H1 (cell line): ENCODE measurements around the gene PORCN. TPM values are rescaled to one million over a fixed set of nuclear protein-coding genes. Genes with fewer than 3 reads are reported as not detected.

ENCODE experiments used
- CTCF ChIP-seq, 3 experiments: IDR thresholded peaks; 1 replicate in 2 of 3; 2 replicates in 1 of 3; pipeline versions ENCODE4 v1.5.1 to v1.6.1; 2011; ENCODE audit warnings: low read length in 3 of 3, mild to moderate bottlenecking in 3 of 3, inconsistent platforms in 2 of 3, low read depth in 1 of 3, moderate library complexity in 1 of 3; ENCODE audit not compliant: insufficient read depth in 1 of 3; ENCODE audit errors: control extremely low read depth in 1 of 3
- polyA plus RNA-seq, 7 experiments: library from polyadenylated mRNA; depleted of rRNA in 3 of 7; stranded (reverse) in 5 of 7; unstranded in 2 of 7; fragments of >200 nt in 5 of 7; fragments of 200-250 nt in 2 of 7; gene quantifications; 1 replicate in 5 of 7; 2 replicates in 1 of 7; 4 replicates in 1 of 7; pipeline versions ENCODE4 v1.2.1 to v1.2.3, GENCODE V29; 2011 to 2013; ENCODE audit warnings: missing spikeins in 2 of 7, mixed read lengths in 2 of 7
- total RNA-seq: library from RNA; stranded (reverse); fragmentation: NEBNext Ultra II Directional; extraction: Animal tissue kit (Norgen Biotek cat#: 25700); gene quantifications from 2 replicates; pipeline ENCODE4 v1.2.1, GENCODE V29; 2021
- TF ChIP-seq, protein P1 (sequence below): IDR thresholded peaks from 2 replicates; pipeline ENCODE4 v1.6.1; 2011; ENCODE audit warnings: low read depth, mild to moderate bottlenecking, low read length; ENCODE audit not compliant: insufficient read depth

Gene PORCN
- total and polyA plus RNA-seq, 2 of the 8 experiments (the other 6 are each of a cell fraction or from before 2014, with no cell fraction given) = 14.6 to 34.1 TPM

DNA sequence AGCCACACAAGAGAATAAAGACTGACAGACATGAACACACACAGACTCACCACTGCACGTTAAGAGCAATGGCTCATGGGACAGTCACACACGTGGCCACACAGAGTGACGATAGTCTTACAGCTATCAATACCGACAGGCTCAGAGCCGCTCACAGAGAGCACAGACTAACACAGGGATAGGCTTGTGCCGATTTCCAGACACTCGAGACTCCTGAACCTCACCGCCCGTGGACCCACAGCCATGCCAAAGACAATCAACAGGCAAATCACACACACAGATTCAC lies 38.0 kb upstream of the PORCN start (continued):
- TF ChIP-seq CTCF (IDR thresholded peaks at IDR 0.05; ENCODE audit: control extremely low read depth in 1 of 3, insufficient read depth in 1 of 3, low read depth in 1 of 3, low read length in 3 of 3) = no peak
- TF ChIP-seq, protein P1, sequence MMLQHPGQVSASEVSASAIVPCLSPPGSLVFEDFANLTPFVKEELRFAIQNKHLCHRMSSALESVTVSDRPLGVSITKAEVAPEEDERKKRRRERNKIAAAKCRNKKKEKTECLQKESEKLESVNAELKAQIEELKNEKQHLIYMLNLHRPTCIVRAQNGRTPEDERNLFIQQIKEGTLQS = no peak
